GM08714 (cell line): ENCODE results near the gene ZBTB25.

Source experiments
- H3K4me3 ChIP-seq: fragments of 200-500 bp; sonication (Bioruptor generic); 2 replicates; pipeline ENCODE4 v1.5.1; 2014; ENCODE audit warnings: mild to moderate bottlenecking, low read length, inconsistent platforms
- ZNF274 ChIP-seq: IDR thresholded peaks from 2 replicates; pipeline ENCODE4 v1.6.1; 2012; ENCODE audit warnings: mild to moderate bottlenecking, low read depth, low read length

The ZBTB25 gene

GRCh38 chr14:64450255-64450654 is 53.4 kb downstream of the ZBTB25 start:
- TF ChIP-seq ZNF274: no peak
- no peak overlapping the region for H3K4me3 ChIP-seq

- H3K4me3 ChIP-seq: no peak overlapping the region
- no peak for TF ChIP-seq ZNF274
Measured at GRCh38 chr14:64447876-64448670, 55.6 kb downstream of the ZBTB25 start.

- no peak overlapping the region for H3K4me3 ChIP-seq
- no peak for TF ChIP-seq ZNF274
Measured at GRCh38 chr14:64444984-64445845, 58.4 kb downstream of the ZBTB25 start.

GRCh38 chr14:64444140-64444539 is 59.5 kb downstream of the ZBTB25 start:
- H3K4me3 ChIP-seq: no peak overlapping the region
- no peak for TF ChIP-seq ZNF274

GRCh38 chr14:64442300-64442988 is 61.2 kb downstream of the ZBTB25 start:
- TF ChIP-seq ZNF274: no peak
- H3K4me3 ChIP-seq: no peak overlapping the region

- no peak for TF ChIP-seq ZNF274
- H3K4me3 ChIP-seq: no peak overlapping the region
Measured at GRCh38 chr14:64440494-64440893, 63.1 kb downstream of the ZBTB25 start.

- H3K4me3 ChIP-seq: no peak overlapping the region
- no peak for TF ChIP-seq ZNF274
Measured at GRCh38 chr14:64439141-64439540, 64.5 kb downstream of the ZBTB25 start.

GRCh38 chr14:64438181-64438841 is 65.3 kb downstream of the ZBTB25 start:
- no peak overlapping the region for H3K4me3 ChIP-seq
- no peak for TF ChIP-seq ZNF274

GRCh38 chr14:64434528-64434927 is 69.1 kb downstream of the ZBTB25 start:
- no peak overlapping the region for H3K4me3 ChIP-seq
- TF ChIP-seq ZNF274: no peak

GRCh38 chr14:64423987-64424386 is 79.7 kb downstream of the ZBTB25 start:
- no peak for TF ChIP-seq ZNF274
- no peak overlapping the region for H3K4me3 ChIP-seq

GRCh38 chr14:64422756-64423155 is 80.9 kb downstream of the ZBTB25 start:
- TF ChIP-seq ZNF274: no peak
- H3K4me3 ChIP-seq: no peak overlapping the region

- H3K4me3 ChIP-seq: no peak overlapping the region
- no peak for TF ChIP-seq ZNF274
Measured at GRCh38 chr14:64422005-64422404, 81.6 kb downstream of the ZBTB25 start.

- no peak for TF ChIP-seq ZNF274
- H3K4me3 ChIP-seq: no peak overlapping the region
Measured at GRCh38 chr14:64421166-64421565, 82.5 kb downstream of the ZBTB25 start.

GRCh38 chr14:64419003-64419402 is 84.6 kb downstream of the ZBTB25 start:
- H3K4me3 ChIP-seq: no peak overlapping the region
- TF ChIP-seq ZNF274: no peak
